DMS114 treated with DMSO at 0.1 percent for 48 hours (cell line): ENCODE results near the gene NPW.

ENCODE experiments used
- DNase-seq: peaks from one replicate; lab custom pipeline; 2025; ENCODE audit not compliant: unreplicated experiment; lab: John Stamatoyannopoulos, UW

Gene NPW

DNA sequence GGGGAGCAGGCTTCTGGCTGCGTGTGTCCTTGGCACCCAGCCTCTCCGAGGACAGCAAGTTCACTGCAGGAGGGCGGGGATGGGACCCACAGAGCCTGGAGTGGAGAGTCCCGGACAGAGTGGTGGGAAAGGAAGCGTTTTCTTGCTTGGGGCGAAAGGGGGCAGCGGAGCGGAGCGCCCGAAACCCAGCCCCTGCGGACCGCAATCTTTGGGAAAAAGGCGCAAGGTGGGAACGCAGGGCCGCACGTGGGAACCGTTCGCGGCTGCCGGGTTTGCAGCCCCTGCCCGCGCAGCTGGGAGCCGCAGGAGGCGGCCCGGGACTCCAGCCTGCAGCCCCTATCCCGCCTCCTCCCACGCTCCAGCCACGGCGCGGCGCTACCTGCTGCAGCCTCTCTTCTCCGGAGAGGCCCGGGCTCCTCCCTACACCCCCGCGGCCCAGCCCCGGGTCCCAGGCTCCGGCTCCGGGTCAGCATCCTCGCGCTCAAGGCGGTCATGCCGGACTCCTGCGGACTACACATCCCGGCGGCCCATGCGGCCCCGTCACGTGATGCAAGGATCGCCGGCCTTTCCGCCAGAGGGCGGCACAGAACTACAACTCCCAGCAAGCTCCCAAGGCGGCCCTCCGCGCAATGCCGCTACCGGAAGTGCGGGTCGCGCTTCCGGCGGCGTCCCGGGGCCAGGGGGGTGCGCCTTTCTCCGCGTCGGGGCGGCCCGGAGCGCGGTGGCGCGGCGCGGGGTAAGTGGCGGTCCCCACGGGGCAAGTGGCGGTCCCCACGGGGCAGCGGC is 27.9 kb downstream of the NPW start, which contains the start of the genes NTHL1 and TSC2:
TSS of gene NTHL1 (minus strand) at position 505 of the 786 bp plus-strand sequence. CDS start at position 494, 11 bp downstream.
TSS of gene TSC2 (plus strand) at position 656 of the 786 bp plus-strand sequence. CDS start 631 bp downstream, outside the sequence.
- peak; percentile 85 for DNase-seq

DNA sequence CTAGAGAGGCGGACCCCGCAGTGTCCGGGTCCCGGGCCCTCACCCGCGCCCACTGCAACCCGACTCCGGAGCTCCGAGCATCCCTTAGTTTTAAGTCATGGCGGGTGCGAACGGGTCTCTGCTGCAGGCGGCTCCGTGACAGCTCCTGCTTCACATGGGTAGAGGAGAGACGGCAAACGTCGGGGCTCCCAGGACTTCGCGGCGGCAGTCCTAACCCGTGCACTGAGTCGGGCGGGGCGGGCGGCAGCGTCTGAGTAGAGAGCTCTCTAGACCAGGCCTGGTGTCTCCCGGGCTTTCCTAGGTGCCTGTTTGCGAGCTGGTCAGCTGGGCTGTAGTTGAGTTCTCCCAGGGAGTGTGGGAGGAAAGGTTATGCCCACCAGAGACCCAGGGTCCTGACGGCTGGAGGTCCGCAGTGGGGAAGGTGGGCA is 28.5 kb downstream of the NPW start:
- DNase-seq, result no peak

DNA sequence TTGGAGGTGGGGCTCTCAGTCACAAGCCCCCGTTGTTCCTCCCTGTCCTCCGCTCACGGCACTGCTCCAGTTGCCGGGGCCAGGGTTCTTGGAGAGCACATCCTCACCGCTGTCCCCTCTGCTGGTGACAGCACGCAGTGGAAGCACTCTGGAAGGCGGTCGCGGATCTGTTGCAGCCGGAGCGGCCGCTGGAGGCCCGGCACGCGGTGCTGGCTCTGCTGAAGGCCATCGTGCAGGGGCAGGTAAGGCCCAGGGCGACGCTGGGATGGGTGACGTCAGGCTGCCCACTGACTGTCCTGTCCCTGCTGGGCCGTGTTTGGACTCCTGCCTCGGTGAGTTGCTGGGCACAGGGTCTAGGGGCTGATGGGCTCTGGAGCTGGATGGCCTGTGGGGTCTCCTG is 33.6 kb downstream of the NPW start:
- DNase-seq, result no peak

DNA sequence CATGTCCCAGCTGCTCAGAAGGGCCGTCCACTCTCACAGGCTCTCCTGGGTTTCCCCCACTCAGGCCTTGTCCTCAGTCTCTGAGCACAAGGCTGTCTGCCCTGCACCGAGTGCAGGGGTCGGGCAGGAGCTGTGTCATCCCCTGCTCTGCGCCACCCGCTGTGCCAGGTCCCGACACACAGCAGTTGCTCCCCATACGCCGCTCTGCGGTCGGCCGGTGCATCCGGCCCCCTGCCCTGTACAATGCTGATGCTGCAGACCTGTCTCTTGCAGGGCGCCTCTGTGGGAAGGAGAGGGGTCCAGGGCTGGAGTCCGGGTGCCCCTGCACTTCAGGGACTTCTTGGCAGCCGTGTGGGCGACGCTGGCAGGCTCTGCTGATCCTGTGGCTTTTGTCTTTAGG is 34.3 kb downstream of the NPW start:
- DNase-seq, result no peak

GRCh38 chr16:2054543-2055245 is 35.1 kb downstream of the NPW start:
- DNase-seq, result no peak

GRCh38 chr16:2056077-2056476 is 36.5 kb downstream of the NPW start:
- DNase-seq, result no peak

- DNase-seq, result peak; percentile 5
These were observed 37.3 kb downstream of the NPW start for GRCh38 chr16:2056681-2057407.

DNA sequence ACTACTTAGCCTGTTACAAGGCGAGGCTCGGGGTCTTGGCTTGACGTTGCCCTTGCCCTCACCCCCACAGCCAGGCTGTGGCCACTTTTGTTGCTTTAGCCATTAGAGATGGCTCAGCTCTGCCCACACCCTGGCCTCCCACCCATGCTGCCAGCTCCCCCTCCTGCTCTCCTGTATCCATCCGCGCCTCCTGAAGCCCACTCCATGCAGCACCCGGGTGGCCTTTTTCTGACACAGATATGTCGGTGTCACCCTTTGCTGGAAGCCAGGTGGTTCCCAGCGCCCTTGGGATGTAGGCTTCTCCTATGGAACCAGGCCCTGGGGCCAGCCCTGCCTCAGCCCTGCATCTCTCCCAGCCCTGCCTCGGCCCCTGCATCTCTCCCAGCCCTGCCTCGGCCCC is 37.9 kb downstream of the NPW start:
- DNase-seq, result no peak

GRCh38 chr16:2058420-2058819 is 38.8 kb downstream of the NPW start:
- no peak for DNase-seq

- DNase-seq, result no peak
These were observed 39.3 kb downstream of the NPW start for GRCh38 chr16:2058872-2059271.

- no peak for DNase-seq
These were observed 40.8 kb downstream of the NPW start for GRCh38 chr16:2060346-2060745.

- DNase-seq, result no peak
These were observed 41.4 kb downstream of the NPW start for GRCh38 chr16:2061023-2061422.

GRCh38 chr16:2061526-2061925 is 41.9 kb downstream of the NPW start:
- DNase-seq, result no peak

GRCh38 chr16:2062801-2063200 is 43.2 kb downstream of the NPW start:
- no peak for DNase-seq

GRCh38 chr16:2063861-2064260 is 44.3 kb downstream of the NPW start:
- DNase-seq, result no peak

GRCh38 chr16:2064368-2064945 is 44.9 kb downstream of the NPW start:
- DNase-seq, result no peak

DNA sequence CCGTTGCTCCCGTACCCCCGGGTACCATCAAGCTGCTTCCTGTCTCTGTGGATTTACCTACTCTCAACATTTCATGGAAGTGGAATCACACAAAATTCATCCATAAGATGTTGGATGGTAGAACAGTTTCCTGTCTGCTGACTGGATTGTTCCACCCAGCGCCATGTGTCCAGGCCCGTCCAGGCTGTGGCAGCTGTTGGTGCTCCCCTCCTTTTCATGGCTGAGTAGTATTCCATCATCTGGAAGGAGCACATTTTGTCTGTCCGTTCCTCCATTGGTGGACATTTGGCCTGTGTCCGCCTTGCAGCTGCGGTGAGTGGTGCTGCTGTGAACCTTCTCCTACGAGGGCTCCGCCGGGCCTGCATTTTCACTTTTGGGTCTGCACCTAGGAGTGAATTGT is 46.6 kb downstream of the NPW start:
- DNase-seq, result no peak
